Panc1 (cell line): ENCODE measurements around the gene MARCHF6. TPM values are rescaled to one million over a fixed set of nuclear protein-coding genes. Genes with fewer than 3 reads are reported as not detected.

Source experiments
- ATAC-seq: fragments of 200-7000 bp; cut with Tn5 transposase; 2 replicates; pipeline ENCODE4 v1.9.1; 2020; ENCODE audit warnings: mild to moderate bottlenecking, moderate library complexity
- BruUV-seq: library from RNA; stranded (reverse); fragments of 400-500 nt; replicated peaks from 2 replicates; lab custom pipeline; 2021; lab: Mats Ljungman, UMichigan
- CTCF ChIA-PET: fragments of 300-600 bp; sonication (Branson Sonifier 250); formaldehyde crosslinking; loops from one replicate; lab custom pipeline; 2022; ENCODE audit warnings: antibody characterized with exemption; lab: Charles Lee
- POLR2A ChIA-PET: fragments of 300-600 bp; sonication (Branson Sonifier 250); formaldehyde crosslinking; loops from one replicate; lab custom pipeline; 2022; ENCODE audit warnings: antibody characterized with exemption; lab: Charles Lee
- DNase-seq: peaks from one replicate; pipeline ENCODE4 v3.0.0-alpha.2; 2010; ENCODE audit warnings: low read depth, low spot score
- H3K27ac ChIP-seq: 2 replicates; pipeline ENCODE4 v1.5.1; 2011; ENCODE audit warnings: mild to moderate bottlenecking, low read length, inconsistent platforms
- H3K27me3 ChIP-seq: fragments of 200-500 bp; sonication (Bioruptor generic); 2 replicates; pipeline ENCODE4 v1.6.0; 2014; ENCODE audit warnings: low read length, inconsistent platforms; ENCODE audit not compliant: control insufficient read depth, insufficient read depth
- H3K36me3 ChIP-seq: fragments of 200-500 bp; sonication (Bioruptor generic); 2 replicates; pipeline ENCODE4 v1.5.1; 2014; ENCODE audit warnings: inconsistent platforms, mild to moderate bottlenecking, low read length, moderate library complexity; ENCODE audit not compliant: control insufficient read depth, insufficient read depth
- H3K4me1 ChIP-seq: 2 replicates; pipeline ENCODE4 v1.5.1; 2011; ENCODE audit warnings: inconsistent platforms, mild to moderate bottlenecking, low read length, moderate library complexity; ENCODE audit not compliant: control insufficient read depth, insufficient read depth
- H3K4me3 ChIP-seq, 2 experiments: 2 replicates each; pipeline ENCODE4 v1.5.1; 2011 to 2012; ENCODE audit warnings: low read depth in 2 of 2, low read length in 2 of 2, mild to moderate bottlenecking in 2 of 2, inconsistent platforms in 1 of 2, moderate library complexity in 1 of 2
- H3K9me3 ChIP-seq: fragments of 200-500 bp; sonication (Bioruptor generic); 2 replicates; pipeline ENCODE4 v1.5.1; 2014; ENCODE audit warnings: low read depth, mild to moderate bottlenecking, inconsistent platforms, low read length, moderate library complexity; ENCODE audit not compliant: control insufficient read depth, insufficient read depth
- CTCF ChIP-seq: fragments of 450-650 bp; IDR thresholded peaks from 2 replicates; pipeline ENCODE4 v1.5.1; 2017; ENCODE audit warnings: mild to moderate bottlenecking
- POLR2AphosphoS5 ChIP-seq: IDR thresholded peaks from 2 replicates; pipeline ENCODE4 v1.6.1; 2012; ENCODE audit warnings: mild to moderate bottlenecking, low read depth, low read length, moderate library complexity
- REST ChIP-seq, 2 experiments: IDR thresholded peaks; 2 replicates each; pipeline ENCODE4 v1.6.1; 2011 to 2012; ENCODE audit warnings: low read depth in 2 of 2, control low read depth in 1 of 2, low read length in 1 of 2, mild to moderate bottlenecking in 1 of 2, moderate library complexity in 1 of 2; ENCODE audit not compliant: insufficient read depth in 1 of 2
- SIN3A ChIP-seq: IDR thresholded peaks from 2 replicates; pipeline ENCODE4 v1.6.1; 2012; ENCODE audit warnings: low read depth, mild to moderate bottlenecking, low read length, moderate library complexity, borderline replicate concordance; ENCODE audit not compliant: insufficient read depth
- TCF7L2 ChIP-seq: IDR thresholded peaks from 2 replicates; pipeline ENCODE4 v1.6.1; 2011; ENCODE audit warnings: mild to moderate bottlenecking, low read depth, low read length, inconsistent platforms
- in situ Hi-C: cut with HindIII; loops from 2 replicates; pipeline ENCODE4 v1.10.0; 2016; ENCODE audit warnings: low sequenced_read_pairs, low pct_unique_long_range_greater_than_20kb
- intact Hi-C: fragments of 100-400 bp; cut with micrococcal nuclease; formaldehyde crosslinking; loops from one replicate; pipeline ENCODE4 v1.10.0; 2022; ENCODE audit not compliant: unreplicated experiment
- total RNA-seq: library from RNA; stranded (reverse); gene quantifications from one replicate; pipeline ENCODE4 v1.2.1, GENCODE V29; 2021; ENCODE audit not compliant: unreplicated experiment

The MARCHF6 gene
- total RNA-seq, 1 experiment from 2014 or later, result 172 TPM

GRCh38 chr5:10400411-10400810 is 46.9 kb downstream of the MARCHF6 start:
- in situ Hi-C loops (no loop called here), intact Hi-C loops (no loop called here)
- DNase-seq (no peak), ATAC-seq (no peak)
- POLR2A ChIA-PET, result no interaction called here
- CTCF ChIA-PET, result no interaction called here
- H3K36me3 ChIP-seq, result peaks cover 61% of the 10 kb centered on the region
- H3K4me3 ChIP-seq, result no peak overlapping the region
- no peak for TF ChIP-seq POLR2AphosphoS5
- no peak for TF ChIP-seq REST (IDR thresholded peaks at IDR 0.05; ENCODE audit: insufficient read depth in 1 of 2, low read depth in 2 of 2, low read length in 1 of 2)
- TF ChIP-seq TCF7L2, result no peak
- no peak for TF ChIP-seq SIN3A
- no peak for TF ChIP-seq CTCF
- no peak overlapping the region for H3K27ac ChIP-seq
- H3K27me3 ChIP-seq, result no peaks in the 10 kb centered on the region
- H3K4me1 ChIP-seq, result no peaks in the 10 kb centered on the region
- BruUV-seq, result no TSS peak
- H3K9me3 ChIP-seq, result no peaks in the 10 kb centered on the region

- intact Hi-C loops, result no loop called here
- Histone ChIP-seq H3K27ac (no peak overlapping the region), H3K4me3 (no peak overlapping the region), H3K27me3 (no peaks in the 10 kb centered on the region), H3K36me3 (peaks cover 61% of the 10 kb centered on the region), H3K4me1 (no peaks in the 10 kb centered on the region), H3K9me3 (no peaks in the 10 kb centered on the region)
- CTCF ChIA-PET, result no interaction called here
- ATAC-seq, result no peak
- BruUV-seq, result no TSS peak
- POLR2A ChIA-PET, result no interaction called here
- in situ Hi-C loops, result no loop called here
- no peak for TF ChIP-seq TCF7L2
- no peak for TF ChIP-seq REST (IDR thresholded peaks at IDR 0.05; ENCODE audit: insufficient read depth in 1 of 2, low read depth in 2 of 2, low read length in 1 of 2)
- no peak for TF ChIP-seq CTCF
- TF ChIP-seq POLR2AphosphoS5, result no peak
- TF ChIP-seq SIN3A, result no peak
- no peak for DNase-seq
These were observed 47.3 kb downstream of the MARCHF6 start for GRCh38 chr5:10400831-10401230.
